Stimulated activated CD4-positive, alpha-beta T cell treated with anti-CD3 and anti-CD28 coated beads, Interleukin-15, amount 100 ng/mL, for 24 hours (primary cell): Measurements from ENCODE around the gene GPR3.
"Not testable (repeated sequence)": the region's sequence is repeated elsewhere in the genome, so short reads cannot be mapped to it uniquely, and the experiment has no call there.

ENCODE experiments used
- DNase-seq: peaks from one replicate; pipeline ENCODE4 v3.0.0-alpha.2; 2020

Gene GPR3

DNA sequence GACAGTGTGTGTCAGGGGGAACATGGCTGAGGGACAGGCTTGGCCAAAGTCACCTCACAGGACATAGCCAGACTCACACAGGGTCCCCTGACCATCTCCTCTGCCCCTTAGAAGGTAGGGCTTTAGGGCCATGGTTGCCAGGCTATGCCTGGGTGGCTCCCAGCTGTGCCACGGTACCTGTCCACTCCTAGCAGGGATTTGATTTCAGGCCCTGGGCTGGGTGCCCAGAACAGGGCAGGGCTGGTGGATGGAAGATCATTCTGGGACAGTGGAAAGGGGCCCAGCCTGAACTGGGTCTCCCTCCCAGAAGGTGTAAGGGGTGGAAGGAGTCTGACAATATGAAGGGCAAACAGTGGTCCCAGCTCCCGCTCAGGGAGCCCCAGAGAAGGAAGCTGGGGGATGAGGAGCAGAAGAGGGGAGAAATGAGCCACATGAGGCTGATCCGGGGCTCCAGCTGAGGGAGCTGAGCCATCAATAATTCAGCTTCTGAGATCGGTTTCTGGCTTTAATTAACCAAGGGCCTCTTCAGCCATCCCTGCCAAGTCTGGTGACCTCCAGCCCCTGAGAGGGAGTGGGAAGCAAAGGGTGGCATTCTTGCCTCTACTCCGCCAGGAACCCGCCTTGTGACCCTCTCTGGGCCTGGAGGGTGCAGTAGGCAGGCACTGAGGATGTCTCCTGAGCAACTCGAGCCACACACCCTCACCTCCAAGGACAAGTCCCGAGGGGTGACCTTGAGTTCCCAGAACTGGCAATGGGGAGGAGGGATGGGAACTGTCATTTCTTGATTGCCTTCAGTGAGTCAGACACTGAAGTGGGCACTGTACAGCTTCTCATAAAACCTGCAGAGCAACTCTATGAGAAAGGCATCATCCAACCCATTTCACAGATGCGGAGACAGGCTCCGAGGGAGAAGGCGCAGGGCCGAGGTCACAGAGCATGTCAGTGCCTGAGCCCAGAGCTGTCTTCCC lies 11.4 kb upstream of the GPR3 start:
- DNase-seq = no peak

- DNase-seq = no peak
Observed at GRCh38 chr1:27381969-27382762, 10.3 kb upstream of the GPR3 start.

DNA sequence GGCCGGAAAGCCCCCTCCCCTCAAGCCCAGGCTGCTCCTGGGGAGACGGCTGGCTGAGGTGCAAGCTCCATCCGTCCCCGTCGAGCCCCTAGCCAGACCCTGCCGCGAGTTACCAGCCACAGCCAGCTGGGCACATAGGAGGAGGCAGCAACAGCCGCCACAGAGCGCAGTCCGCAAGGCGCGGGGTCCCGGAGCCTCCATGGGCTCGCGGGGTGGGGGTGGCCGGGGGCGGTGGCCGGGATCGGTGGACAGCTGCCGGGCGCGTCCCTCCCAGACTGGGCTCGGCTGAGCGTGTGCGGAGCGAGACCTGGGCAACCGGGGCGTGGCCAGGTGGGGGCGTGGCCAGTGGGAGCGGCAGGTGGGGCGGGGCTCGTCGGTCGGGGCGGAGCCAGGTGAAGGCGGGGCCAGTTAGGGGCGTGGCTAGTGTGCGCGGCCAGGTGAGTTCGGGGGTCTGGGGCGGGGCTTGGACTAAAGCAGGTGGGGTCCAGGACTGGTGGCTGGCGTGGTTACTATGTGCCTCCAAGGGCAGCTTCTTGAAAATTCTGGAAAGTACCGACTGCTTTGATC lies 9.3 kb upstream of the GPR3 start, which contains the start of gene CD164L2:
Gene CD164L2, minus strand, starts transcription at position 295 of the 567 bp plus-strand sequence. Its CDS starts 94 bp downstream, at position 201.
- peak; percentile 54 for DNase-seq

DNA sequence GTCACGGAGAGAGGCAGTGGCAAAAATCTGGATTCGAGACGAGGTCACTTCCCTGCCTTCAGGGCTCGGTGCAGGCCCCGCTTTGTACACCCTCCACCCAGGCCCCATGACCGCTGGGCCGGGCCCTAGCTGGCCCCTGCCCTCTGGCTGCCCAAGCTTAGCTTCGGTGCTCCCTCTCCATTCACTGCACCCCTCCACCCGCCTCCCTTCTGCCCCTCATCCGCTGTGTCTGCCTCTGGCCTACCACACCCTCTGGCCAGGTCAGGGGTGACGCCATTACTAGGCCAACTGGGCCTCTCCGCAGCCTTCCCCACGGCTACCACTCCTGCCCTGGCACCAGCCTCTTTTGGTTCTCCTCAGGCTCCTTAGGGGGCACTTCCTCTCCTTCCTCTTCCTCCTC lies 8.8 kb upstream of the GPR3 start:
- DNase-seq = no peak

- DNase-seq = not testable (repeated sequence)
Observed at GRCh38 chr1:27384797-27385196, 7.6 kb upstream of the GPR3 start.

DNA sequence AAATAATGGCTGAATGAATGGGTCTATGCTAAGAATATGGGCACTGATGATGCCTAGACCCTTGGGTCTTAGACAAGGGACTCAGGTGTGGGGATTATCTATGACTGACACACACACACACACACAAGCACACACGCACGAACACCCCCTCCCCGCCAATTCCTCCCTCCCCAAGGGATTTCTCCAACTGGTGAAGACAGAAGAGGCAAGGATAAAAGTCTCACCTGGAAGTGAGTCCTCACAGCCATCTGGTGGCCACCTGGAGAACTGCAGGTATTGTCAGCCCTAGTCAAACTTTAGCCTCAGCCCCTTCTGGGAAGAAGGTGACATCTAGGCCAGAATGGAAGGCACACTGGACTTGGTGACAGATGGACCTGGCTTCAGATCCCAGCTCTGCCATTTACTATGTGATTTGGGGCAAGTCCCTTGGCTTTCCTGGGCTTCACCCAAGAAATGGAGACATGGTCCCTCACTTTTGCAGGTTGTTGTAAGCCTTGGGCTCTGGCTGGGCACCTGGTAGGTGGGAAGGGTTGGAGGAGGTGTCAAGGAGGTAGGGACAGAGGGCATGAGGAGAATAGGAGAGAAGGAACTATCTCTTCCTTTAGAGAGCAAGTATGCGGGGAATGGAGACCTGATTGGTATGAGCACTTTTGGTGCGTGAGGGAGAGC lies 4.0 kb upstream of the GPR3 start:
- peak; percentile 82 for DNase-seq

DNA sequence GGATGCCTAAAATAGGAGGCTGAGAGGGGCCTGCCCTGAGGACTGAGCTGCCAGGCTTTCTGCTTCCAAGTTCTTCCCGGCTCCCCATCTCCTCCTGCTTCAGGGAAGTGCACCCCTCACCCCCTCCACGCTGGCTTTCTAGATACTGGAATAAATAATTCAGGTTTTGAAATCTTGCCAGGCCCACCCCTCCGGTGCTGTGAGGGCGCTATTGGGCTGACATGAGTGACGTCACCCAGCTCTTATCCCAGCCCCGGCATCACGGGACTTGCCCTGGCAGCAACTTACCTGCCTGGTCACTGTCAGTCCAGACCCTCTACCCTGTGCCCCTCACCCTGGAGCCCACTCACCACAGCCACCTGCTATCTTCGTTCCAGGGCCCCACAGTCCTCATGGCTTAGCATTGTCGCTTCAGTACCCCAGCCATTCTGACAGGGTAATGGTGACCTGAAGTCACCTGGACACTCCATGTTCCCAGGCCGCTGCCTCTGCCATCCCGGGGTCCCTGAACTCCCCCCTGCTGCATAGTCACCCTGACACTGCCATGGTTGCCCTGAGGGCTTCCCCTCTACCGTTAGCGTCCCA lies 819 bp upstream of the GPR3 start:
- peak; percentile 62 for DNase-seq

DNA sequence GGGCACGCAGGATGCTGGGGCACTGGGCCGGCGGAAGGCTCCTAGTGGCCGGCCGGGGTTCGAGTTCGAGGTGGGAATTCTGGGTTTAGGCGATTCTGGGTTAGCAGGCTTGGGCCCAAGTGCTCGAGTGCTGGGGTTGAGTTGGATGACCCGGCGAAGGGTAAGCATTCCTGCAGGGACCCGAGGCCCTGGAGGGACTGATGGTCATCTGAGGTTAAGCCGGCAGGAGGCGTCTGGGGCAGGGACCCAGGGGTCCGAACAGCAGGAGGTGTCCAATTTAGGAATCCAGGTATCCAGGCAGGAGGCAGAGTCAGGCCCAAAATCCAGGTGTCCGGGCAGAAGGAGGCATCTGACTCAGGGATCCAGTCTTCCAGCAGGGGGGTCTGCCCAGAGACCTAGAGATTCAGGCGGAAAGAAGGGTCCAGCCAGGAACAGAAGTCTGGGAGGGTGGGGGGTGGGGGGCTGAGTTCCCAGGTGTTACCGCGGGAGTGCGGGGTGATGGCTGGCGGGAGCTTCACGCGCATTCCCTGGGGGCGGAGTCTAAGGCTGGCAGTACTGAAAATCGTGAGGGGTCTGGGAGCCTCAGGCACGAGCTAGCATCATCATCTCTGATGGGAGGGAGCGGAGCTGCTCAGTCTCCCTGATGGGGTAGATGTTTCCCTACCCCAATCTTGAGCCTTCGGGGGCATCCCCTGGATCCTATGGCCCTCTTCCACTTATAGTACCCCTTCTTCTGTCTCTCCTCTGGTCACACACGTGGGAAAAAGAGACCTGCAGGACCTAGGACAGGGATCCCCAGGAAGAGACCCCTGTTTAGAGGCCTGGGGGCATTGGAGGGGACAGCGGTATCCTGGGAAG lies 585 bp downstream of the GPR3 start:
- peak; percentile 23 for DNase-seq

DNA sequence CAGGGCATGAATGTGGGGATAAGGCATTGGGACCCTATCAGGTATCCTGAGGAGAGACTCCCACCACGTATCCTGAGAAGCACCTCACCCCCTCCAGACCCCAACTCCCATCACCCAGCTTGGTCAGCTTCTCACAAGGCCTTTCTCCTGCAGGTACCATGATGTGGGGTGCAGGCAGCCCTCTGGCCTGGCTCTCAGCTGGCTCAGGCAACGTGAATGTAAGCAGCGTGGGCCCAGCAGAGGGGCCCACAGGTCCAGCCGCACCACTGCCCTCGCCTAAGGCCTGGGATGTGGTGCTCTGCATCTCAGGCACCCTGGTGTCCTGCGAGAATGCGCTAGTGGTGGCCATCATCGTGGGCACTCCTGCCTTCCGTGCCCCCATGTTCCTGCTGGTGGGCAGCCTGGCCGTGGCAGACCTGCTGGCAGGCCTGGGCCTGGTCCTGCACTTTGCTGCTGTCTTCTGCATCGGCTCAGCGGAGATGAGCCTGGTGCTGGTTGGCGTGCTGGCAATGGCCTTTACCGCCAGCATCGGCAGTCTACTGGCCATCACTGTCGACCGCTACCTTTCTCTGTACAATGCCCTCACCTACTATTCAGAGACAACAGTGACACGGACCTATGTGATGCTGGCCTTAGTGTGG lies 1.3 kb downstream of the GPR3 start:
- DNase-seq = no peak

- DNase-seq = no peak
Observed at GRCh38 chr1:27394282-27394658, 1.8 kb downstream of the GPR3 start.

DNA sequence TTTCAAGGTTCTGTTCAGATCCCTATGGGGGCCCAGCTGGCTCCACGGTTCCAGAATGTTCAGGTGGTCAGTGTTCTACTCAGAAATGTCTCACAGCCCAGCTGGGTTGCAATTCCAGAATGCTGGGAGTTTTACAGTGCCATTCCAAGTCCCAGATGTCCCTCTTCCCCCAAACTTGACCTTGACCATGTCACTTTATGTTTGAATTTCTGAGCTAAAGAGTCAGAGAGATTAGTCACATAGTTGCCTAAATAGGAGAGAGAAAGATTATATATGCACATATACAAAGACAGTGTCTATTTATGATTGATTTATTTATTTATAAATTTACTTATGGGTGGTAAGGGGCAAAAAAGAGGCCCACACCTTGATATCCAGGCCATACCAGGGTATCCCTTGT lies 2.5 kb downstream of the GPR3 start:
- DNase-seq = no peak

- peak; percentile 82 for DNase-seq
Observed at GRCh38 chr1:27395441-27396195, 3.2 kb downstream of the GPR3 start.

GRCh38 chr1:27397110-27397509 lies 4.7 kb downstream of the GPR3 start:
- DNase-seq = no peak

- no peak for DNase-seq
Observed at GRCh38 chr1:27397749-27398148, 5.3 kb downstream of the GPR3 start.

DNA sequence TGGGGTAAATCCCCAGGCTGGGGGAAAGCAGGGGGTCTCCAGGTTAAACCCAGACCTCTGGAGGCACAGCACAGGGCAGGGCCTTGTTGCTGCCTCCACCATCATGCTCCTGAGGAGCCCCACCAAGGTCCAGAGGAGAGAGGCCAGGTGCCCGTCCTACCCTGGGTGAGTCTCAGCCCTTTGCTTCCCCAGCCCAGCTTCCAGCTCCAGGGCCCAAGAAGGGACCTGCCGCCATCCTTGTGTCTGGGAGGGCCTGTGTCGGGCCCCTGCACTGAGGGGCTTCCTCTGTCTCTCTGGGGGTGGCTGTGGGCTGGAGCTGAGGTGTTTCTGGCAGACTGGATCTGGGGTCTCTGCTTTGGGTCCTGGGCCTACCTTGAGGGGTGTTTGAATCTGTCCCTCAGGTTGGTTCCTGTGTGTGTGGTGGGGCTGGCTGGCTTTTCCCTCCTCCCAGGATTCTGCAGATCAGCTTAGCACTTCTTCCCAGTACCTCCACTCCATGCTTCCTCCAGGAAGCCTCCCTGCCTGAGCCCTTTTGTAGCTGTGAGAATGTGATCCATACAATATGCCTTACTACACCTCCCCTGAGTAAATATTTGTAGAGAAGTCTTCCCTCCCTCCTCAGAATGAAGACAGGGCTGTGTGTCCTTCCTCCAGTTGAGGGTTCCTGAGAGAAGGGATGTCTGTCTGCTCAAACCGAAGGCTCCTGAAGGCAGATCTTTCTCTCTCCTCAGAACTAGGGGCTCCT lies 6.2 kb downstream of the GPR3 start:
- DNase-seq = no peak

DNA sequence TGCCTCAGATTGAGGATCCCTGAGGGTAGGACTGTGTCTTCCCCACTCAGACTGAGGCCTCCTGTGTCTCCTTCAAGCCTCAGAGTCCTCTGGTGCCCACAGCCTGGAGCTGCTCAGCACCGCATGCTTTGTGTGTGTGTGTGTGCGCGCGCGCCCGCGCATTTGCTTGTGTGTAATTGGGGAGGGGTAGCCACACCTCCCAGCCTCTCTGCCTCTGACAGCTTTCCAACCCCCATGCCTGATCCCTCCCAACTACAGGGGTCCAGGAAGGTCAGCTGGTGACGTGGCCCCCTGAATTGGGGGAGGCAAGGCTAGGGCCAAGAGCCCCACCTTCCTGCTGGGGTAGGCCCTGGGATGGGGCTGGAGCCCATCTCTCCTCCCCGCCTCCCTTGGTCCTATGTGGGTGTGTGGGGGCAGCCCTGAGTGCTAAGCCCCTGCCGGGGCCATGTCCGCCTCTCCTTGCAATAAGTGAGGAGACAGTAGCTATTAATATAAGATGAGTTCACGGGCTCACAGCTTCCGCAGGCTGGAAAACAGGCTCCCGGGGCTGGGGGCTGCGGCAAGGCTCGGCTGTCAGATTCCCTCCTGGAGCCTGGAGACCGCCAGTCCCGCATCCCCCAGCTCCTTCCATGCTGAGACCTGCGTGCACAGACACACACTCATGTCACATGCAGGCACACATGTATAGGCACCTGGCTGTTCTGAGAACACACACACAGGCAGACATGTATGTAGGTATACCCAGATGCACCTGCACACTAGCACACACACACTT lies 7.0 kb downstream of the GPR3 start:
- no peak for DNase-seq

DNA sequence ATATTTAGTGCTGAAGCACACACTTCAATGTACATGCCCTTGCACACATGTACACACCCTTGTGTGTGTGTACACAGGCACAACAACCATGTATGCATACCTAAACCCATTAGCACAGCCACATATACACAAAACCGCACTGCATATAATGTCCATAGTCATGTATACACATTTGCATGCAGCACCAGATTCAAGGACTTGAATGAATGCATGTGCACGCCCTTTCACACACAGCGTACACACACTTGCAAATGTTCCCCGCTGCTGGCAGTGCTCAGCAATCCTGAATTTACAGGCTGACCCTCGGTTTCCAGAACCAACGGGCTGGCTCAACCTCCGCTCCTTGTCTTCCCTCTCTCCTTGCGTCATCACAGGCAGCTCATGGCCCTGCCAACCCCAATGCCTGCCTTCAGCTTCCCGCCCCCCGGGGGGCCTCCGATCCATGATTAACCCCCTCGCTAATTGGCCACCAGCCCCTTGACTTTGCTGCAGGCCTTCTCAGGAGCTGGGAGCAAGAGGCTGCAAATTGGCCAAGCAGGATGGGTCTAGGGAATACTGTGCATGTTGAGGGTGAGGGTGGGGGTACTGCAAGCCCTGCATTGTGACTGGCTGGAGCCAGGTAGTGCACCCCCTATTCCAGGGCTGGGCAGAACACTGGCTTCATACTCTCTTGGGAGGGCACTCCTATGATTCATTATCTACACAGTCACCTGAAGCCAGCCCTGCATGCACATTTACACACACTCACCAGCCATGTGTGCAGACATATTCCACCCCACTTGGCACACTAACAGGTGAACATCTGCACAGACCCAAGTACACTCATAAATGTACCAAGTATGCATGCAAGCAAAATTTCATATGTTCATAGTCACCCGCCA lies 7.9 kb downstream of the GPR3 start:
- no peak for DNase-seq

- no peak for DNase-seq
Observed at GRCh38 chr1:27400963-27401341, 8.5 kb downstream of the GPR3 start.
